IMR-90 (cell line): ENCODE data around the gene RNASET2. TPM values are rescaled to one million over a fixed set of nuclear protein-coding genes. Genes with fewer than 3 reads are reported as not detected.

Experiments used
- ATAC-seq: fragments of 200-7000 bp; cut with Tn5 transposase; 2 replicates; pipeline ENCODE4 v1.9.1; 2020; ENCODE audit warnings: low read depth, mild to moderate bottlenecking, moderate library complexity
- BruUV-seq: library from RNA; stranded (reverse); fragments of 400-500 nt; replicated peaks from 2 replicates; lab custom pipeline; 2021; lab: Mats Ljungman, UMichigan
- CTCF ChIA-PET: fragments of 300-600 bp; formaldehyde crosslinking; extraction: SDS; loops from one replicate; lab custom pipeline; 2021; ENCODE audit warnings: antibody characterized with exemption; lab: Yijun Ruan, JAX
- POLR2A ChIA-PET: fragments of 300-600 bp; sonication (Branson Sonifier 250); formaldehyde crosslinking; loops from one replicate; lab custom pipeline; 2022; ENCODE audit warnings: antibody characterized with exemption; ENCODE audit not compliant: unreplicated experiment; lab: Charles Lee
- DNase-seq: peaks from one replicate; pipeline ENCODE4 v3.0.0; 2013
- H2AFZ ChIP-seq: replicated peaks from 2 replicates; pipeline ENCODE3; 2013; ENCODE audit warnings: low read length, mild to moderate bottlenecking; ENCODE audit not compliant: poor library complexity
- H2AK5ac ChIP-seq: 2 replicates; pipeline ENCODE4 v1.6.1; 2013; ENCODE audit warnings: low read depth, low read length, inconsistent platforms
- H2AK9ac ChIP-seq: replicated peaks from 2 replicates; pipeline ENCODE3; 2013; ENCODE audit warnings: mild to moderate bottlenecking, low read depth, low read length, moderate library complexity; ENCODE audit not compliant: poor library complexity
- H2BK120ac ChIP-seq: 2 replicates; pipeline ENCODE4 v1.6.1; 2013; ENCODE audit warnings: low read depth, low read length, inconsistent platforms
- H2BK15ac ChIP-seq: 3 replicates; pipeline ENCODE4 v1.6.1; 2013; ENCODE audit warnings: low read depth, low read length, inconsistent platforms
- H2BK20ac ChIP-seq: 2 replicates; pipeline ENCODE4 v1.6.1; 2013; ENCODE audit warnings: low read depth, mild to moderate bottlenecking, inconsistent platforms, low read length, moderate library complexity
- H2BK5ac ChIP-seq: 2 replicates; pipeline ENCODE4 v1.6.1; 2013; ENCODE audit warnings: mild to moderate bottlenecking, low read depth, low read length, inconsistent platforms; ENCODE audit not compliant: poor library complexity, severe bottlenecking
- H3K14ac ChIP-seq: replicated peaks from 2 replicates; pipeline ENCODE4 v1.6.1; 2013; ENCODE audit warnings: low read depth, low read length, inconsistent platforms
- H3K18ac ChIP-seq: 2 replicates; pipeline ENCODE4 v1.6.1; 2013; ENCODE audit warnings: low read depth, low read length, control low read depth
- H3K23ac ChIP-seq: 2 replicates; pipeline ENCODE4 v1.6.1; 2013; ENCODE audit warnings: low read depth, low read length, inconsistent platforms
- H3K27ac ChIP-seq: 2 replicates; pipeline ENCODE4 v1.5.1; 2013; ENCODE audit warnings: mild to moderate bottlenecking, control low read depth, low read length; ENCODE audit not compliant: insufficient read depth
- H3K27me3 ChIP-seq: 2 replicates; pipeline ENCODE4 v1.6.1; 2013; ENCODE audit warnings: low read length; ENCODE audit not compliant: control insufficient read depth, insufficient read depth
- H3K36me3 ChIP-seq: 2 replicates; pipeline ENCODE4 v1.6.1; 2013; ENCODE audit warnings: low read length, mixed read lengths; ENCODE audit not compliant: control insufficient read depth, insufficient read depth
- H3K4ac ChIP-seq: 2 replicates; pipeline ENCODE4 v1.6.1; 2013; ENCODE audit warnings: low read depth, low read length, inconsistent platforms
- H3K4me1 ChIP-seq: 2 replicates; pipeline ENCODE4 v1.6.1; 2013; ENCODE audit warnings: low read length, mixed read lengths; ENCODE audit not compliant: control insufficient read depth, insufficient read depth
- H3K4me2 ChIP-seq: 2 replicates; pipeline ENCODE4 v1.6.1; 2013; ENCODE audit warnings: low read depth, mild to moderate bottlenecking, control low read depth, low read length, moderate library complexity
- H3K4me3 ChIP-seq: 2 replicates; pipeline ENCODE4 v1.5.1; 2013; ENCODE audit warnings: low read depth, mild to moderate bottlenecking, control low read depth, low read length, moderate library complexity; ENCODE audit not compliant: insufficient read depth
- H3K56ac ChIP-seq: 2 replicates; pipeline ENCODE4 v1.6.1; 2013; ENCODE audit warnings: low read length, inconsistent platforms; ENCODE audit not compliant: insufficient read depth; ENCODE audit errors: extremely low read depth
- H3K79me1 ChIP-seq, 2 experiments: 2 replicates each; pipeline ENCODE4 v1.6.1; 2013; ENCODE audit warnings: low read length in 2 of 2, inconsistent platforms in 1 of 2, low read depth in 1 of 2
- H3K9ac ChIP-seq: 2 replicates; pipeline ENCODE4 v1.6.1; 2013; ENCODE audit warnings: low read depth, low read length, control low read depth
- H3K9me1 ChIP-seq: 2 replicates; pipeline ENCODE4 v1.6.1; 2013; ENCODE audit warnings: low read length, inconsistent platforms; ENCODE audit not compliant: insufficient read depth
- H3K9me3 ChIP-seq: 2 replicates; pipeline ENCODE4 v1.6.1; 2013; ENCODE audit warnings: low read length; ENCODE audit not compliant: control insufficient read depth, insufficient read depth
- H4K20me1 ChIP-seq: 2 replicates; pipeline ENCODE4 v1.6.1; 2013; ENCODE audit warnings: low read length, inconsistent platforms; ENCODE audit not compliant: insufficient read depth
- H4K5ac ChIP-seq: 2 replicates; pipeline ENCODE4 v1.6.1; 2013; ENCODE audit warnings: mild to moderate bottlenecking, low read depth, low read length, control low read depth
- H4K8ac ChIP-seq, 2 experiments: 2 replicates each; pipeline ENCODE4 v1.6.1; 2013; ENCODE audit warnings: low read depth in 2 of 2, low read length in 2 of 2, control low read depth in 1 of 2, inconsistent platforms in 1 of 2
- H4K91ac ChIP-seq: 2 replicates; pipeline ENCODE4 v1.6.1; 2013; ENCODE audit warnings: low read depth, low read length, inconsistent platforms; ENCODE audit not compliant: insufficient read depth
- BHLHE40 ChIP-seq: fragments of 150-350 bp; IDR thresholded peaks from 2 replicates; pipeline ENCODE4 v1.6.1; 2016; ENCODE audit warnings: mild to moderate bottlenecking, low read depth, low read length
- CEBPB ChIP-seq: IDR thresholded peaks from 2 replicates; pipeline ENCODE4 v1.6.1; 2012; ENCODE audit warnings: low read depth, low read length, improper control_type of control experiment
- CHD1 ChIP-seq: IDR thresholded peaks from 2 replicates; pipeline ENCODE4 v1.6.1; 2012; ENCODE audit warnings: low read depth, low read length, improper control_type of control experiment
- FOS ChIP-seq: fragments of 150-350 bp; IDR thresholded peaks from 2 replicates; pipeline ENCODE4 v1.6.1; 2016; ENCODE audit warnings: low read depth, low read length
- MAFK ChIP-seq: IDR thresholded peaks from 2 replicates; pipeline ENCODE4 v1.6.1; 2012; ENCODE audit warnings: low read depth, low read length, improper control_type of control experiment
- MXI1 ChIP-seq: IDR thresholded peaks from 2 replicates; pipeline ENCODE4 v1.6.1; 2012; ENCODE audit warnings: low read depth, mild to moderate bottlenecking, low read length, moderate library complexity, borderline replicate concordance
- NFE2L2 ChIP-seq: fragments of 150-350 bp; IDR thresholded peaks from 2 replicates; pipeline ENCODE4 v1.6.1; 2016; ENCODE audit warnings: low read depth, mild to moderate bottlenecking, low read length
- POLR2A ChIP-seq: IDR thresholded peaks from 2 replicates; pipeline ENCODE4 v1.6.1; 2012; ENCODE audit warnings: mild to moderate bottlenecking, low read depth, low read length
- RCOR1 ChIP-seq: IDR thresholded peaks from 2 replicates; pipeline ENCODE4 v1.6.1; 2012; ENCODE audit warnings: mild to moderate bottlenecking, low read length, improper control_type of control experiment; ENCODE audit not compliant: insufficient replicate concordance
- RFX5 ChIP-seq: IDR thresholded peaks from 2 replicates; pipeline ENCODE4 v1.8.0; 2012; ENCODE audit warnings: low read depth, mild to moderate bottlenecking, low read length, moderate library complexity
- SMC3 ChIP-seq: fragments of 150-350 bp; IDR thresholded peaks from 2 replicates; pipeline ENCODE4 v1.6.1; 2016; ENCODE audit warnings: low read depth, mild to moderate bottlenecking, antibody characterized with exemption, low read length, moderate library complexity
- USF2 ChIP-seq: fragments of 150-350 bp; IDR thresholded peaks from 2 replicates; pipeline ENCODE4 v1.6.1; 2017; ENCODE audit warnings: mild to moderate bottlenecking, antibody characterized with exemption, low read length, low read depth
- WGBS, 2 experiments: methylation state at CpG; one replicate each; pipeline versions ENCODE4 v1.1.5 to v1.1.7; 2013; ENCODE audit warnings: missing lambda C conversion rate in 2 of 2; ENCODE audit not compliant: insufficient read length in 1 of 2; ENCODE audit errors: extremely low coverage in 2 of 2; 5-methylcytosine and 5-hydroxymethylcytosine counted together
- dilution Hi-C: fragments of 300-500 bp; cut with HindIII; formaldehyde crosslinking; loops from one replicate; pipeline ENCODE4 v1.14.3; 2018; ENCODE audit warnings: low sequenced_read_pairs; ENCODE audit not compliant: unreplicated experiment
- in situ Hi-C: fragments of 300-500 bp; cut with MboI; formaldehyde crosslinking; loops from 3 replicates; pipeline ENCODE4 v1.14.3; 2019; ENCODE audit warnings: low sequenced_read_pairs, inconsistent platforms, mixed read lengths
- intact Hi-C: fragments of 100-400 bp; cut with micrococcal nuclease; formaldehyde crosslinking; loops from 2 replicates; pipeline ENCODE4 v1.10.0; 2022
- polyA plus RNA-seq, 3 experiments: library from polyadenylated mRNA; depleted of rRNA; stranded (reverse); fragments of >200 nt; gene quantifications; 2 replicates each; pipeline ENCODE4 v1.2.3, GENCODE V29; 2012; ENCODE audit warnings: low replicate concordance in 1 of 3
- total RNA-seq: library from RNA; depleted of rRNA; stranded (reverse); fragments of >200 nt; gene quantifications from 2 replicates; pipeline ENCODE4 v1.2.3, GENCODE V29; 2012
- TF ChIP-seq, protein P1 (sequence below): conservative IDR thresholded peaks from 2 replicates; pipeline ENCODE4 v1.5.1; 2012; ENCODE audit warnings: mild to moderate bottlenecking, low read depth, low read length, improper control_type of control experiment

The RNASET2 gene
- total and polyA plus RNA-seq, 2 of the 4 experiments (the other 2 are of a cell fraction), result 13.6 to 24.9 TPM

DNA sequence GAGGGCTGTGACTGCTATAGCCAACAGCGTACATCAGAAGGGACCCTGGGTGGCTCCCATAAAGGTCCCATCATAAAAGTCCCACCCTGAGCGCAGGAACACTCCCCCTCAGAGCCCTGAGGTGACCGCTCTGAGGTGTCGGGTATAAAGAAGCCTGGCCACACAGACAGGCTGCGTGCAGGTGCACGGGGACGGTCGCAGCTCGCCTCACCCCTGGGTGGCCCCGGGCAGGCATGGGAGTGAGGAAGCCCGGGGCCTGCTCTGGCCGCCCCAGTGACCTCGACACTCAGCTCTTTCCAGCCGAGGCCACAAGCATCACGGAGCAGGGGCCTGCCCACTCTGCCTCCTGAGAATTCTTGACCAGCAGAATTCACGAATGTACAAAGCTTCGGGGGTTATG lies 14.4 kb upstream of the RNASET2 start:
- H3K9ac ChIP-seq, result no peak overlapping the region
- ChIA-PET POLR2A (no interaction called here), CTCF (interaction anchor here (1.5 kb wide), 1 partner anchor 19 kb away, joined by 6 read pairs; no protein-coding TSS in a partner anchor)
- H2AK5ac ChIP-seq, result no peak overlapping the region
- no peak overlapping the region for H3K18ac ChIP-seq
- H3K36me3 ChIP-seq, result no peaks in the 10 kb centered on the region
- in situ Hi-C loops (no loop called here), dilution Hi-C loops (no loop called here), intact Hi-C loops (no loop called here)
- ATAC-seq, result no peak
- H3K14ac ChIP-seq, result no peak overlapping the region
- no peak overlapping the region for H2AFZ ChIP-seq
- no peak for DNase-seq
- H4K5ac ChIP-seq, result no peak overlapping the region
- no peaks in the 10 kb centered on the region for H3K27me3 ChIP-seq
- H3K9me1 ChIP-seq, result no peaks in the 10 kb centered on the region
- H3K27ac ChIP-seq, result no peak overlapping the region
- 100% methylated on average over 8 of the region's 17 CpGs; no CpG with 5 or more reads in 1 of the 2 experiments for WGBS, 2 experiments
- no TSS peak for BruUV-seq
- H3K23ac ChIP-seq, result no peak overlapping the region
- no peaks in the 10 kb centered on the region for H3K4me1 ChIP-seq
- no peak overlapping the region for H3K4me2 ChIP-seq
- no peak overlapping the region for H2AK9ac ChIP-seq
- H4K20me1 ChIP-seq, result no peaks in the 10 kb centered on the region
- H4K8ac ChIP-seq, result no peak overlapping the region
- H2BK20ac ChIP-seq, result no peak overlapping the region
- H4K91ac ChIP-seq, result no peak overlapping the region
- H2BK15ac ChIP-seq, result no peak overlapping the region
- H2BK120ac ChIP-seq, result no peak overlapping the region
- no peak overlapping the region for H2BK5ac ChIP-seq
- no peak overlapping the region for H3K56ac ChIP-seq
- TF ChIP-seq, protein P1, sequence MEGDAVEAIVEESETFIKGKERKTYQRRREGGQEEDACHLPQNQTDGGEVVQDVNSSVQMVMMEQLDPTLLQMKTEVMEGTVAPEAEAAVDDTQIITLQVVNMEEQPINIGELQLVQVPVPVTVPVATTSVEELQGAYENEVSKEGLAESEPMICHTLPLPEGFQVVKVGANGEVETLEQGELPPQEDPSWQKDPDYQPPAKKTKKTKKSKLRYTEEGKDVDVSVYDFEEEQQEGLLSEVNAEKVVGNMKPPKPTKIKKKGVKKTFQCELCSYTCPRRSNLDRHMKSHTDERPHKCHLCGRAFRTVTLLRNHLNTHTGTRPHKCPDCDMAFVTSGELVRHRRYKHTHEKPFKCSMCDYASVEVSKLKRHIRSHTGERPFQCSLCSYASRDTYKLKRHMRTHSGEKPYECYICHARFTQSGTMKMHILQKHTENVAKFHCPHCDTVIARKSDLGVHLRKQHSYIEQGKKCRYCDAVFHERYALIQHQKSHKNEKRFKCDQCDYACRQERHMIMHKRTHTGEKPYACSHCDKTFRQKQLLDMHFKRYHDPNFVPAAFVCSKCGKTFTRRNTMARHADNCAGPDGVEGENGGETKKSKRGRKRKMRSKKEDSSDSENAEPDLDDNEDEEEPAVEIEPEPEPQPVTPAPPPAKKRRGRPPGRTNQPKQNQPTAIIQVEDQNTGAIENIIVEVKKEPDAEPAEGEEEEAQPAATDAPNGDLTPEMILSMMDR, result no peak
- no peak for TF ChIP-seq CHD1
- no peak for TF ChIP-seq MXI1
- no peak for TF ChIP-seq RFX5
- TF ChIP-seq CEBPB, result no peak
- no peak for TF ChIP-seq POLR2A
- no peak for TF ChIP-seq SMC3
- TF ChIP-seq USF2, result no peak
- TF ChIP-seq FOS, result no peak
- no peak for TF ChIP-seq NFE2L2
- TF ChIP-seq MAFK, result no peak
- no peak for TF ChIP-seq BHLHE40
- no peak for TF ChIP-seq RCOR1
- H3K79me1 ChIP-seq, result no peaks in the 10 kb centered on the region
- peaks cover under 1% of the 10 kb centered on the region; the same call in 1 of the 2 replicates for H3K9me3 ChIP-seq
- H3K4me3 ChIP-seq, result no peak overlapping the region
- no peak overlapping the region for H3K4ac ChIP-seq
